Mesenchymal stem cell (in vitro differentiated cells and primary cell): ENCODE data around the gene ZBTB39.

Experiments used
- DNase-seq: peaks from one replicate; pipeline ENCODE4 v3.0.0-alpha.2; 2013
- H2AFZ ChIP-seq: one replicate; pipeline ENCODE4 v1.6.1; 2013; ENCODE audit warnings: low read depth, mild to moderate bottlenecking, control low read depth, inconsistent platforms, low read length, moderate library complexity
- H2AK5ac ChIP-seq: 2 replicates; pipeline ENCODE4 v1.6.1; 2013; ENCODE audit warnings: low read length, moderate library complexity, mild to moderate bottlenecking, inconsistent platforms; ENCODE audit not compliant: severe bottlenecking
- H2BK120ac ChIP-seq: one replicate; pipeline ENCODE4 v1.6.1; 2013; ENCODE audit warnings: low read depth, mild to moderate bottlenecking, inconsistent platforms, low read length, moderate library complexity
- H2BK12ac ChIP-seq, 2 experiments: one replicate each; pipeline ENCODE4 v1.6.1; 2013; ENCODE audit warnings: inconsistent platforms in 2 of 2, low read length in 2 of 2, mild to moderate bottlenecking in 2 of 2, moderate library complexity in 2 of 2, control low read depth in 1 of 2
- H2BK15ac ChIP-seq: one replicate; pipeline ENCODE4 v1.6.1; 2013; ENCODE audit warnings: mild to moderate bottlenecking, low read depth, inconsistent platforms; ENCODE audit not compliant: poor library complexity, severe bottlenecking
- H2BK5ac ChIP-seq: 2 replicates; pipeline ENCODE4 v1.6.1; 2013; ENCODE audit warnings: low read depth, mild to moderate bottlenecking, low read length, control low read depth, inconsistent platforms; ENCODE audit not compliant: poor library complexity, severe bottlenecking
- H3K14ac ChIP-seq, 2 experiments: one replicate each; pipeline ENCODE4 v1.6.1; 2013; ENCODE audit warnings: inconsistent platforms in 2 of 2, low read length in 2 of 2, control low read depth in 1 of 2, mild to moderate bottlenecking in 1 of 2, moderate library complexity in 1 of 2
- H3K18ac ChIP-seq, 2 experiments: one replicate each; pipeline ENCODE4 v1.6.1; 2013; ENCODE audit warnings: inconsistent platforms in 2 of 2, low read length in 2 of 2, control low read depth in 1 of 2, low read depth in 1 of 2, mild to moderate bottlenecking in 1 of 2
- H3K23ac ChIP-seq, 2 experiments: one replicate each; pipeline ENCODE4 v1.6.1; 2013; ENCODE audit warnings: inconsistent platforms in 2 of 2, low read length in 2 of 2, mild to moderate bottlenecking in 2 of 2, moderate library complexity in 2 of 2, control low read depth in 1 of 2
- H3K27ac ChIP-seq: 2 replicates; pipeline ENCODE4 v1.5.1; 2013; ENCODE audit warnings: mild to moderate bottlenecking, moderate library complexity, low read length, control low read depth, inconsistent platforms; ENCODE audit not compliant: poor library complexity, severe bottlenecking
- H3K27me3 ChIP-seq, 2 experiments: 2 replicates each; pipeline versions ENCODE4 v1.6.1 to v1.7.0; 2013; ENCODE audit warnings: low read length in 2 of 2, mild to moderate bottlenecking in 2 of 2, moderate library complexity in 2 of 2, control low read depth in 1 of 2, inconsistent platforms in 1 of 2; ENCODE audit not compliant: control insufficient read depth in 1 of 2, insufficient read depth in 1 of 2
- H3K36me3 ChIP-seq, 2 experiments: 2 replicates each; pipeline versions ENCODE4 v1.6.1 to v1.7.0; 2013; ENCODE audit warnings: low read length in 2 of 2, control low read depth in 1 of 2, inconsistent platforms in 1 of 2, low read depth in 1 of 2, mild to moderate bottlenecking in 1 of 2; ENCODE audit not compliant: insufficient read depth in 2 of 2, control insufficient read depth in 1 of 2
- H3K4ac ChIP-seq, 2 experiments: one replicate each; pipeline ENCODE4 v1.6.1; 2013; ENCODE audit warnings: inconsistent platforms in 2 of 2, low read length in 2 of 2, mild to moderate bottlenecking in 2 of 2, moderate library complexity in 2 of 2, control low read depth in 1 of 2, low read depth in 1 of 2
- H3K4me1 ChIP-seq: 2 replicates; pipeline ENCODE4 v1.6.1; 2013; ENCODE audit warnings: low read depth, low read length, control low read depth; ENCODE audit not compliant: control insufficient read depth, insufficient read depth
- H3K4me2 ChIP-seq: 2 replicates; pipeline ENCODE4 v1.6.1; 2013; ENCODE audit warnings: low read length, mild to moderate bottlenecking, inconsistent platforms; ENCODE audit not compliant: poor library complexity, severe bottlenecking
- H3K4me3 ChIP-seq, 2 experiments: 2 replicates each; pipeline versions ENCODE4 v1.5.1 to v1.7.0; 2013; ENCODE audit warnings: low read length in 2 of 2, mild to moderate bottlenecking in 2 of 2, control low read depth in 1 of 2, low read depth in 1 of 2; ENCODE audit not compliant: insufficient read depth in 1 of 2
- H3K79me1 ChIP-seq: replicated peaks from 2 replicates; pipeline ENCODE4 v1.6.1; 2013; ENCODE audit warnings: mild to moderate bottlenecking, control low read depth, low read length, inconsistent platforms; ENCODE audit not compliant: poor library complexity, severe bottlenecking
- H3K9ac ChIP-seq: 2 replicates; pipeline ENCODE4 v1.7.0; 2013; ENCODE audit warnings: mild to moderate bottlenecking, low read length, moderate library complexity
- H3K9me3 ChIP-seq: 2 replicates; pipeline ENCODE4 v1.7.0; 2013; ENCODE audit warnings: mild to moderate bottlenecking, low read length; ENCODE audit not compliant: control insufficient read depth
- H4K8ac ChIP-seq: one replicate; pipeline ENCODE4 v1.6.1; 2013; ENCODE audit warnings: inconsistent platforms, mild to moderate bottlenecking, low read length, moderate library complexity
- H4K91ac ChIP-seq: one replicate; pipeline ENCODE4 v1.6.1; 2013; ENCODE audit warnings: mild to moderate bottlenecking, low read length, inconsistent platforms
- WGBS: methylation state at CpG from one replicate; pipeline ENCODE4 v1.1.7; 2013; ENCODE audit warnings: mixed read lengths; 5-methylcytosine and 5-hydroxymethylcytosine counted together

Gene ZBTB39

DNA sequence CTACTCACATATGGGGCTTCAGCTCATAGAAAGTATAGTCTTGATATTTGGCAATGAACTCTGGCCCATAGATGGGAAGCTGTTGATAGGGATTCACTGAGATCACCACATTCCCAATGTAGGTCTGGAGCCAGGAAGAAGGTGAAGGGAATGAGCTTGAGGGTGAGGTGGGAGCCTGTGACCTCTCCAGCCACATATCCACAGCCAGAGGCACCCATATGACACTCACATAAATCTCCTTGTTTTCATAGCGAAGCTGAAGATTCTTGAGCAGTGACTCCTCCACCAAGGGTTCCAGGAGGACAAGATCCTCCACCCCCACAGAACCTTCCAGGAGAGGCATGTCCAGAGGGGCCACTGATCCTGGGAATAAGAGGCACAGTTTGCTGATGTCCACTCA, 41.6 kb upstream of the ZBTB39 start:
- H3K4me3 ChIP-seq: no peak overlapping the region
- no peak overlapping the region for H2AFZ ChIP-seq
- no peak overlapping the region for H3K4me2 ChIP-seq
- H4K91ac ChIP-seq: no peak overlapping the region
- no peak for DNase-seq
- no peak overlapping the region for H2BK120ac ChIP-seq
- H3K27ac ChIP-seq: no peak overlapping the region
- no peak overlapping the region for H3K14ac ChIP-seq
- H3K4ac ChIP-seq: no peak overlapping the region
- H2AK5ac ChIP-seq: no peak overlapping the region
- no peak overlapping the region for H2BK12ac ChIP-seq
- H3K23ac ChIP-seq: no peak overlapping the region
- H3K36me3 ChIP-seq: no peaks in the 10 kb centered on the region
- no peaks in the 10 kb centered on the region for H3K79me1 ChIP-seq
- H3K9me3 ChIP-seq: no peaks in the 10 kb centered on the region
- no peak overlapping the region for H2BK5ac ChIP-seq
- no peak overlapping the region for H4K8ac ChIP-seq
- peaks cover 38 to 85% of the 10 kb centered on the region in 2 experiments for H3K27me3 ChIP-seq
- H3K9ac ChIP-seq: no peak overlapping the region
- 8% methylated on average over 1 of the region's 1 CpG for WGBS
- no peak overlapping the region for H2BK15ac ChIP-seq
- H3K18ac ChIP-seq: no peak overlapping the region
- H3K4me1 ChIP-seq: peaks cover 6% of the 10 kb centered on the region

DNA sequence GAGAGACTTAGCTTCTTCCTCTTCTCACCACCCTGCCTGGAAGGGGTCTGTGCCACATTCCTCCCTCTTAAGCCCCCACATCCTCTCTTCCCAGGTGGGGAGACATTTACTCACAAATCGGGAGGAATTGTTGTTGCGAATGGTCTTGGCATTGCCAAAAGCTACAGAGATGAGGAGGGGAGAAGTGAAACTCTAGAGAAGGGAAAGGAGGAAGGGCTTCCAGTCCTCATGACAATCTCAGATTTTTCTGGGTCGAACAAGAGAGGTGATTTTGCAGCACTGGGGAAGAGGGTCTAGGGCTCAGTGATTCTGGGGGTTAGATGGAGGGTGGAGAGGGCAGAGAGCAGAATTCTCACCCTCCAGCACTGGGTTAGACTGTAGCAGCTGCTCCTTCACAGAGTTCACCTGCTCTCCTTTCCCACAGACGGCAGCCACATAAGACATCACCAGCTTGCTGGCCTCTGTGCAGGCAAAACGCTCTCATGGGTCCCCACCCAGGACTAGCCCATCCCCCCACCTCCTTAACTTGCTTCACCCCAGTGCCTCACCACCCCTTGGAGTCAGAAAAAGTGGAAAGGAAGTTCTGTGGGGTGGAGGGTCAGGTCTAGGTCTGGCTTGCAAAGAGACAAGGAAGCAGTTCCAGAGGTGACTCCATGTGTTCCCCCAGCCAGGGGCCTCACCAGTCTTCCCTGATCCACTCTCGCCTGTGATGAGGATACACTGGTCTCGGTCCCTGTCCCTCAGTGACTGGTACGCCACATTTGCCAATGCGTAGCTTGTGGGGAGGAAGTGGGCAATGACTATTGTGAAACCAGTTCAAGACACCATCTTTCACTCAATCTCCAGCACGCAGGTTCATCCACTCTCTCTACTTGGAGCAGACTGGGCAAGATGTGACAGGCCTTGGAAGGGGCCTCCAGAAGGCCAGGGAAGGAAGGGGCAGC, 40.9 kb upstream of the ZBTB39 start:
- Histone ChIP-seq H2AK5ac (no peak overlapping the region), H2BK5ac (no peak overlapping the region)
- 79% methylated on average over 9 of the region's 10 CpGs for WGBS

DNA sequence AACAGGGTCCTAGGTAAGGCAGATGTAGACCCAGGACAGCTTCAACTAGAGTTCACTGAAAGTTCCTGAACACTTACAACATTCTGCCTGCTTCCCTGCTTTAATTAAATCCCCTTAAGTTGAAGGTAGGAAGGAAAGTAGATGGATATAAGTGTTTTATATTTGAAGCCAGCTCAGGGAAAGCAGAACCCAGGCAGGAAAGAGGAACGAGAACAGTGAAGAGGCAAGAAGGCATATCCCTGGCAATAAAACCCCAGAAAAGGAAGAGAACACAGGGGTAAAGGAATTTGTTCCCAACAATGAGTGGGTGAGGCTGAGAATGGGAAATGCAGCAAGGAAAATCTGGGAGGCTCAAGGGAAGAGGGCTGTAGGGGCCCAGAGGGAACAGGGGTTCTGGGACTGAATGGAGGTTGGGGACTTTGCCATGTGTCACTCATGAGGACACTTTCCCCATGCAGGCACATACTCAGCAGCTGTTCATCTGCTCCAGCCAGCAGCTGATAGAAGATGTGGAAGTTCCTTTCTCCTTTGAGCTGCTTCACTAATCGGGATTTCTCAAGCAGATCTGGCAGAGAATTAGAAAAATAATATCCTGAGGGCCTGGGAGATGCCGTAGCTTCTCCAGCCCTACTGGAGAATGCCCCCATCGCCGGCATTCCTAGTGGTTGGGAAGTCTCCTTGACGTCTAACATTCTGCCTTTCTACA, 39.9 kb upstream of the ZBTB39 start:
- WGBS: 86% methylated on average over 6 of the region's 6 CpGs
- no peak overlapping the region for H3K4me3 ChIP-seq
- H2AFZ ChIP-seq: no peak overlapping the region
- H4K91ac ChIP-seq: no peak overlapping the region
- no peaks in the 10 kb centered on the region for H3K79me1 ChIP-seq
- H2BK120ac ChIP-seq: no peak overlapping the region
- DNase-seq: no peak
- no peak overlapping the region for H2AK5ac ChIP-seq
- peaks cover 6% of the 10 kb centered on the region for H3K4me1 ChIP-seq
- H2BK5ac ChIP-seq: no peak overlapping the region
- H2BK12ac ChIP-seq: no peak overlapping the region
- no peak overlapping the region for H3K23ac ChIP-seq
- H2BK15ac ChIP-seq: no peak overlapping the region
- no peak overlapping the region for H3K9ac ChIP-seq
- no peak overlapping the region for H3K18ac ChIP-seq
- no peak overlapping the region for H3K4me2 ChIP-seq
- H3K9me3 ChIP-seq: no peaks in the 10 kb centered on the region
- H4K8ac ChIP-seq: no peak overlapping the region
- H3K4ac ChIP-seq: no peak overlapping the region
- no peak overlapping the region for H3K27ac ChIP-seq
- H3K27me3 ChIP-seq: peaks cover 46 to 100% of the 10 kb centered on the region in 2 experiments
- no peaks in the 10 kb centered on the region for H3K36me3 ChIP-seq
- H3K14ac ChIP-seq: no peak overlapping the region

More for the DNA sequence above, 40.9 kb upstream of the ZBTB39 start:
- Histone ChIP-seq H3K4me2 (no peak overlapping the region), H3K18ac (no peak overlapping the region), H3K27me3 (peaks cover 43 to 93% of the 10 kb centered on the region in 2 experiments), H2AFZ (no peak overlapping the region), H2BK15ac (no peak overlapping the region), H3K4me3 (no peak overlapping the region), H3K79me1 (no peaks in the 10 kb centered on the region), H3K27ac (no peak overlapping the region), H3K23ac (no peak overlapping the region), H3K14ac (no peak overlapping the region), H2BK120ac (no peak overlapping the region), H3K36me3 (no peaks in the 10 kb centered on the region), H2BK12ac (no peak overlapping the region), H4K91ac (no peak overlapping the region), H3K9ac (no peak overlapping the region), H4K8ac (no peak overlapping the region), H3K9me3 (no peaks in the 10 kb centered on the region), H3K4me1 (peaks cover 6% of the 10 kb centered on the region), H3K4ac (no peak overlapping the region)
- DNase-seq: no peak

GRCh38 chr12:57044889-57045288, 38.5 kb upstream of the ZBTB39 start:
- Histone ChIP-seq H3K4ac (no peak overlapping the region), H2BK12ac (no peak overlapping the region), H2AK5ac (no peak overlapping the region), H3K27me3 (peaks cover 55 to 99% of the 10 kb centered on the region in 2 experiments), H3K79me1 (no peaks in the 10 kb centered on the region), H3K4me3 (no peak overlapping the region), H2AFZ (no peak overlapping the region), H3K18ac (no peak overlapping the region), H3K27ac (no peak overlapping the region), H3K4me1 (peaks cover 6% of the 10 kb centered on the region), H3K23ac (peak overlapping the region in 1 of 2 experiments; percentile 77), H4K8ac (no peak overlapping the region), H3K14ac (no peak overlapping the region), H3K36me3 (no peaks in the 10 kb centered on the region), H3K9ac (no peak overlapping the region), H3K9me3 (no peaks in the 10 kb centered on the region), H2BK5ac (no peak overlapping the region), H2BK120ac (no peak overlapping the region), H2BK15ac (no peak overlapping the region), H3K4me2 (no peak overlapping the region), H4K91ac (no peak overlapping the region)
- 83% methylated on average over 3 of the region's 3 CpGs for WGBS
- no peak for DNase-seq
